Calu3 (cell line): ENCODE results near the gene CENPQ. TPM values are rescaled to one million over a fixed set of nuclear protein-coding genes. Genes with fewer than 3 reads are reported as not detected.

ENCODE experiments used
- BruUV-seq: library from RNA; stranded (reverse); fragments of 400-500 nt; replicated peaks from 2 replicates; lab custom pipeline; 2021; lab: Mats Ljungman, UMichigan
- CTCF ChIA-PET: fragments of 300-600 bp; sonication (Branson Sonifier 250); formaldehyde crosslinking; loops from one replicate; lab custom pipeline; 2022; ENCODE audit warnings: antibody characterized with exemption; lab: Charles Lee
- DNase-seq: peaks from one replicate; pipeline ENCODE4 v3.0.0; 2022
- H3K27ac Mint-ChIP-seq: one replicate; pipeline ENCODE4 v1.8.0; 2022; ENCODE audit warnings: mixed read lengths; ENCODE audit not compliant: unreplicated experiment
- H3K27me3 Mint-ChIP-seq: one replicate; pipeline ENCODE4 v1.8.0; 2022; ENCODE audit warnings: mixed read lengths; ENCODE audit not compliant: unreplicated experiment
- H3K36me3 Mint-ChIP-seq: one replicate; pipeline ENCODE4 v1.8.0; 2022; ENCODE audit warnings: mild to moderate bottlenecking, moderate library complexity, mixed read lengths; ENCODE audit not compliant: insufficient read depth, unreplicated experiment
- H3K4me1 Mint-ChIP-seq: one replicate; pipeline ENCODE4 v1.8.0; 2022; ENCODE audit warnings: mild to moderate bottlenecking, low read depth, mixed read lengths; ENCODE audit not compliant: unreplicated experiment
- H3K4me3 Mint-ChIP-seq: one replicate; pipeline ENCODE4 v1.8.0; 2022; ENCODE audit warnings: mild to moderate bottlenecking, low read depth, moderate library complexity, mixed read lengths; ENCODE audit not compliant: unreplicated experiment
- H3K9me3 Mint-ChIP-seq: one replicate; pipeline ENCODE4 v1.8.0; 2022; ENCODE audit warnings: low read depth, mixed read lengths; ENCODE audit not compliant: unreplicated experiment
- CTCF ChIP-seq: fragments of 200-600 bp; IDR thresholded peaks from one replicate; pipeline ENCODE4 v1.8.0; 2022; ENCODE audit warnings: antibody characterized with exemption; ENCODE audit not compliant: unreplicated experiment
- intact Hi-C: fragments of 100-400 bp; cut with micrococcal nuclease; formaldehyde crosslinking; loops from one replicate; pipeline ENCODE4 v1.10.0; 2022; ENCODE audit not compliant: unreplicated experiment
- total RNA-seq: library from RNA; stranded (reverse); gene quantifications from 2 replicates; pipeline ENCODE4 v1.2.3, GENCODE V29; 2022

The CENPQ gene
- total RNA-seq, 1 experiment from 2014 or later: 18.8 TPM

DNA sequence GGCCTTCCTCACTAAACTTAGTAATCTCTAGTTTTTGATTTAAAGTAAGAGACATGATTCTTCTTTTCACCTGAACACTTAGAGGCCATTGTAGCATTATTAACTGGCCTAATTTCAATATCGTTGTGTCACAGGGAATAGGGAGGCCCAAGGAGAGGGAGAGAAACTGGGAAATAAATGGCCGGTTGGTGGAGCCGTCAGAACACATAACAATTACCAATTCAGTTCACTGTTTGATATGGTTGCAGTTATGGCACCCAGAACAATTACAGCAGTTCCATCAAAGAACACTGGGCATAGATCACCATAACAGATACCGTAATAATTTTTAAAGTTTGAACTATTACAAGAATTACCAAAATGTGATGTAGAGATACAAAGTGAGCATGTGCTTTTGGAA is 27.5 kb downstream of the CENPQ start:
- no peak for DNase-seq
- CTCF ChIA-PET: no interaction called here
- no peak for TF ChIP-seq CTCF
- H3K4me1 Mint-ChIP-seq: no peaks in the 10 kb centered on the region
- BruUV-seq: no TSS peak
- H3K4me3 Mint-ChIP-seq: no peak overlapping the region
- H3K27me3 Mint-ChIP-seq: no peaks in the 10 kb centered on the region
- H3K36me3 Mint-ChIP-seq: no peaks in the 10 kb centered on the region
- intact Hi-C loops: no loop called here
- H3K27ac Mint-ChIP-seq: no peak overlapping the region
- H3K9me3 Mint-ChIP-seq: no peaks in the 10 kb centered on the region

DNA sequence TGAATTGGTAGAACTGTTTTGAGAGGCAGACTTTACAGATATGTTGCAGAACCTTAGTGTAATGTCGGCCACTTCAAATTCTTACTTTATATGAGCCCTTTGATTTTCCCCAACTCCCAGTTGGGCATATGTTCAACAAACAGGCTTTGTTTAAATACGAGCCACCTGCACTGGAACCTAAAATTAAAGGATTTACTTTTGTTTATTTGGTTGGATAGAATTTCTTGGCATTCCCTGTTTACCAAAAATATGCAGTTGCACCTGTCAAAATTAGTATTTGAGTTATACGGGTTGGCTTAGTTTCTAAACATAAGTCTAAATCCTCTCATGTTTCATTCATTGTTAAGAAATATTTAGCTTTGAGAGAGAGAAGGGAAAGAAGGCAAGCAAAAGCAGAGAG is 34.1 kb downstream of the CENPQ start:
- Mint-ChIP-seq H3K9me3 (no peaks in the 10 kb centered on the region), H3K36me3 (peaks cover 4% of the 10 kb centered on the region), H3K4me3 (no peak overlapping the region), H3K27ac (no peak overlapping the region), H3K27me3 (no peaks in the 10 kb centered on the region), H3K4me1 (no peaks in the 10 kb centered on the region)
- BruUV-seq: no TSS peak
- intact Hi-C loops: no loop called here
- no peak for TF ChIP-seq CTCF
- no peak for DNase-seq
- CTCF ChIA-PET: no interaction called here

DNA sequence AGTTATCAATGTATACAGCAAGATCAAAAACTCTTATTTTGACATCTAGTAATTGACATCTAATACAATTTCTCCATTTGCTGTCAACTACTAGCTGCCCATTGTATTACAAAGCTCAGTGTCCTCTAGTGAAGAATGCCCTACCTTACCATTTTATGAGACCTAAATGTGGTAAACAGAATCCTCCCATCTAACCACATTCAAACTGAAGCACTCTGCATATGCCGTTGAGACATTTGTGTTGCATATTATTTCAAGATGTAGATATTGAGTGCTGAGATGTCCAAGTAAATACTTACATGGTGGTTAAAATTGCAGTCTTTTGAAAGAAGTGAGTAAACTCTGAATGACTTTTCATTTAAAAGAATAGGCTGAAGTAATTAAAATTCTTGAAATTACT is 36.0 kb downstream of the CENPQ start:
- no peak overlapping the region for H3K4me3 Mint-ChIP-seq
- H3K27ac Mint-ChIP-seq: no peak overlapping the region
- TF ChIP-seq CTCF: no peak
- CTCF ChIA-PET: no interaction called here
- H3K27me3 Mint-ChIP-seq: no peaks in the 10 kb centered on the region
- BruUV-seq: no TSS peak
- H3K9me3 Mint-ChIP-seq: no peaks in the 10 kb centered on the region
- no peaks in the 10 kb centered on the region for H3K4me1 Mint-ChIP-seq
- intact Hi-C loops: no loop called here
- H3K36me3 Mint-ChIP-seq: peaks cover 4% of the 10 kb centered on the region
- DNase-seq: no peak

- intact Hi-C loops: no loop called here
- no peaks in the 10 kb centered on the region for H3K27me3 Mint-ChIP-seq
- DNase-seq: no peak
- H3K27ac Mint-ChIP-seq: no peak within 1 kb of the TSS
- peaks cover 4% of the 10 kb centered on the region for H3K36me3 Mint-ChIP-seq
- H3K4me3 Mint-ChIP-seq: no peak within 1 kb of the TSS
- no peaks in the 10 kb centered on the region for H3K9me3 Mint-ChIP-seq
- no peaks in the 10 kb centered on the region for H3K4me1 Mint-ChIP-seq
- BruUV-seq: no TSS peak
- CTCF ChIA-PET: no interaction called here
- TF ChIP-seq CTCF: no peak
Measured at GRCh38 chr6:49499623-49500022, 36.5 kb downstream of the CENPQ start, which contains the start of gene GLYATL3. Gene GLYATL3 (plus strand): TSS chr6:49499923. CDS start chr6:49511991, 12,068 bp downstream.
